Effector CD8-positive, alpha-beta T cell (primary cell): ENCODE data around the gene MKRN1.
"Not testable (repeated sequence)": the region's sequence is repeated elsewhere in the genome, so short reads cannot be mapped to it uniquely, and the experiment has no call there.

ENCODE experiments used
- DNase-seq: peaks from one replicate; lab custom pipeline; 2025; lab: John Stamatoyannopoulos, UW

Gene MKRN1

GRCh38 chr7:140484951-140485499 is 5.7 kb upstream of the MKRN1 start:
- DNase-seq, result no peak

DNA sequence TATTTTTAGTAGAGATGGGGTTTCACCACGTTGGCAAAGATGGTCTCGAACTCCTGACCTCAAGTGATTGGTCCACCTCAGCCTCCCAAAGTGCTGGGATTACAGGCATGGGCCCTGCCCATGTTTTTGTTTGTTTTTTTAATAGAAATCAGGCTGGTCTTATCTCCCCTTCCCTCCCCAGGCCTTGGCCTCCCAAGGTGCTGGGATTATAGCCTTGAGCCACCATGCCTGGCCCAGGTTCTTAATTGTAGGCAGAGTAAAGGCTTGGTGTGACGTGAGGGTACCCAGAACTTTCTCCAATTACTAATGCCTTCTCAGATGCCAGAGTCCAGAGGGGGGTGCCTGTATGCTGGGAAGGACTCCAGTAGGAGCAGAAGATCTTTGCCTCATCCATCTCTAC is 5.2 kb upstream of the MKRN1 start:
- no peak for DNase-seq

- DNase-seq, result no peak
These were observed 407 bp upstream of the MKRN1 start for GRCh38 chr7:140479739-140480084.

DNA sequence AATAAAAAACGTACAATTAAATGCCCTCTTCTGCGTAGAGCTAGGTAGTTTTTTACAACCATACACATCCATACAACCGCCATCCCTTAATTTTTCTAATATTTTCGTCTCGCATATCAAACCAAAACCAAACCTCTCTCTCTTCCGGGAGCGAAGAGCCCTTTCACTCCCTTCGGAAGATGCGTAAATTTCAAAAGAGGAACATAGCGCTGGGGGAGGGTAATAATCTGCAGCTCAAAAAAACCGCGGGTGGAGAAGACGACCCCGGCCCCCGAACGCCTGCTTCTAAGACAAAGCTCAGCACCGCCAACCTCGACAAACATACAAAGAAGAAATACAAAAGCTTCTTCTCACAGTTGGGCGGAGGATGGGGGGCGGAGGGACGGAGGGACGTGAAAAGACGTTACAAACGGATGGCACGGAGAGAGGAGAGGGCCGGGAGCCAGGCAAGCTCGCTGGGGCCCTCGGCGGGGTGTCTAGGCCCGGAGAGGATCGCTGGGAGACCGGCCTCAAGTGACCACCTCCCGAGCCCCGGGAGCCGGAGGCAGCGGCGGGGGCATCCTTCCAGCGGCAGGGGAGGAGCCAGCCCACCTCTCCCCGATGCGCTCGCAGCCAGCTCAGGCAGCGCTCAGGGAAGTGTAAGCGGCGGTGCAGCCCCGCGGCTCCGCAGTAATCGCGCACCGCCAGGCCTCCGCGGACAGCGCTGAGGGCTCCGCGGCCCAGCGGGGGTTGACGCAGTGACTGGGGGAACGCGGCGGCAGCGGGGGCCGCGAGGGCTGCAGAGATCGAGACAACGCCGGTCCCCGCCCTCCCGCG is 851 bp downstream of the MKRN1 start:
- DNase-seq, result peak; percentile 40

GRCh38 chr7:140476698-140477261 is 2.5 kb downstream of the MKRN1 start:
- DNase-seq, result no peak

DNA sequence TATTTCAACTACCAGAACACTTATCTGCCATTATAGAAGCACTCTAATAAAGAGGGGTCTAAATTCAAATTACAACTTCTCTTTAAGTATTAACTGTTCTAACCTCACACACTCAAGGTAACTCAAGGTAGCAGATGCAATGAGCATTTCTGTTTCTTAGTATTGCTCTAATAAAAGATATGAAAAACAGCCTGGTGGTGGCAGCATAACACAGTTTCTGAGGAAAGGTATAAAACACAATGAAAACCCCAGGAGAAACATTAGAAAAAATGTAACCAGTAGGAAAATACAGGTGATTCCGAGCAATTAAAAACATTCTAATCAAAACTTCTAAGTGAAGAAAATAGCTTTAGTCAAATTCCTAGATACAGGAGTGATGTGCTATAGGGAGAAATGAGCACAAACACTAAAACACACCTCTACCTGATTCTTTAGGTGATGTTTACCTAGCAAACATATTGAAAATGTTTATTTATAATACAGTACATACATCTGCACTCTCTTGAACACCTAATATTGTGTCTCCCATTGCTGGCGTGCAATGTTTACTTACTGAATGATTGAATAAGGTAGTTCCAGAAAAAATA is 3.5 kb downstream of the MKRN1 start:
- DNase-seq, result peak; percentile 20

GRCh38 chr7:140463111-140463510 is 16.2 kb downstream of the MKRN1 start:
- no peak for DNase-seq

DNA sequence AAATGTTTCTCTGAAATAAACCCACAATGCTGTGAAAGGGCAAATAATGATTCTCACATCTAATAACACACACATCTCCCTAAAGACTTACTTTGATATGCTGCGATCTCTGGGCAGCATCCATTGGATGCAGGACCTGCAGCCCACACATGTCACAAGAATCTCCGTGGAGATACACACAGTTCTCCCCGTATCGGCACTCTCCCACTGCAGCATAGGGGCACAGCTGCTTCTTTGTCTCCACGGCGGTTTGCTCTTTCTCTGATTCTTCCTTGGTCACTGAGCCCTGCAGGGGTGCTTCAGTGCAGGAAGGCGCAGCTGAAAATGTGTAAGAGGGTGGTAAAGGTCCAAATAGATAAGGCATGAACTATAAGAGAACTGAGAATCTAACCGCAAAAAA is 20.4 kb downstream of the MKRN1 start:
- DNase-seq, result no peak

DNA sequence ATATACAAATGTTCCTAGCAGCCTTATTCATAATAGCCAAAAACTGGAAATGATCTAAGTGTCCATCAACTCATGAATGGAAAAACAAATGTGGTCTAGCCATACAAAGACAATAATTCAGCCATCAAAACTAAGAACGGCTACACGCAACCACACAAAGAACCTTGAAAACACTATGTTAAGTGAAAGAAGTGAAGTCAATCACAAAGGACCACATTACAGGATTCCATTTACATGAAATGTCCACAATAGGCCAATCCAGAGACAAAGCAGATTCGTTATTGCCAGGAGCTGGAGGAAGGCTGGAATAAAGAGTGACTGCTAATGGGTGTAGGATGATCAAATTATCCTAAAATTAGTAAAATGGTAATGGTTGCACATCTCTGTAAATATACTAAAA is 21.1 kb downstream of the MKRN1 start:
- no peak for DNase-seq

- DNase-seq, result no peak
These were observed 22.7 kb downstream of the MKRN1 start for GRCh38 chr7:140456551-140457051.

DNA sequence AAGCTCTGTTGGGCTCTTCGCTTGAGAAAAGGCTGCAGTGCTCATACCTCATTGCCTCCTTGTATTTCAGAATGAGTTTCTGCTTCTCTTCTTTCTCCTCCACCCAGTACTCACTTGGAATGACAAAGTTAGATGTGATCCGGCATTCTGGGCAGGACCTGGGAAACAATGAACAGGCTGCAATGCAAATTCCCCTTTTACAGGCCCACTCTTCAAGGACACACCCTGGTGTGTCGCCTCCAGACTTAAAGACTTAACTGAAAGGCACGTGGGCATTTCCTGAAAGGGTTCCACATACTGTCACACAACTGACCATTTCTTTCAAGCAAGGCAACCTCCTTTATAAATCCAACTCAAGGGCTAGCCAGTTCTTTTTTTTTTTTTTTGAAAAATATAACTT is 23.6 kb downstream of the MKRN1 start:
- no peak for DNase-seq

- no peak for DNase-seq
These were observed 24.7 kb downstream of the MKRN1 start for GRCh38 chr7:140454657-140455015.

DNA sequence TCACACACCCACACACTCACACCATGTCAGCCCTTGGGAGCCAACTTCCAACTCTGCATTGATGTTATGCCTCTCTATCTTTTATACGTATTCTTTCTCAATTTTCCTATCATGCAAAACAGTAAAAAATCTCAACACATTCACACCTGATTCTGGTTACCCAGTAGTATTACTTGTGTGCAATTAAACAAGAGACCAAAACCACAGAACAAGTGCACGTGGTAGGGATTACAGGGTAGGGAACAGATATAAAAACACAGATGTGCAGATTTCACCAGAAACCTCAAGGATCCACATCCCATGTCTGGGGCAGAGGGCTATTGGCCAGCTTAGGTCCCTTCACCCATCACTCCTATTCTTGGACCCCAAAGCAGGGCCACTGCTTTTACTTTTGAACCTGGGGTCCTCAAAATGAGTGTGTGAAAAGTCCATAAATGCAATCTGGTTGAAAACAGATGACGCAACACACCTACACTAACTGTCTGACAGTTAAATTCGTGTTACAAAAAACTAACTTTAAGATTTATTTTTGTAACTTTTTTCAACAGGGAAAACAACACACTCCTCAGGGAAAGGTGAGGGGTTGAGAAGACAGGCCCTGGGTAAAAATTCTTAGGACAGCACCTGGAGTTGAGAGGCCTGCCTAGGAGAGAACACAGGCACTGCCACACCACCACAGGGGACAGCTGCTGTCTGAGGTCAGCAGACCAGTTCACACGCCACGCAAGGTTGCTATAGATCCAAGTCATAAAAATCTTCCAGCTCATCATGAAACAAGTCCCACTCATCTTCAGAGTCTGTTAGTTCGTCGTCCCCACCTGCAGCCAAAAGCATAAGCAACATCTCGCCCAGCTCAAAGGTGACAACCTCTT is 25.3 kb downstream of the MKRN1 start:
- not testable (repeated sequence) for DNase-seq

- no peak for DNase-seq
These were observed 26.0 kb downstream of the MKRN1 start for GRCh38 chr7:140453273-140453672.

GRCh38 chr7:140451716-140452115 is 27.6 kb downstream of the MKRN1 start:
- no peak for DNase-seq

DNA sequence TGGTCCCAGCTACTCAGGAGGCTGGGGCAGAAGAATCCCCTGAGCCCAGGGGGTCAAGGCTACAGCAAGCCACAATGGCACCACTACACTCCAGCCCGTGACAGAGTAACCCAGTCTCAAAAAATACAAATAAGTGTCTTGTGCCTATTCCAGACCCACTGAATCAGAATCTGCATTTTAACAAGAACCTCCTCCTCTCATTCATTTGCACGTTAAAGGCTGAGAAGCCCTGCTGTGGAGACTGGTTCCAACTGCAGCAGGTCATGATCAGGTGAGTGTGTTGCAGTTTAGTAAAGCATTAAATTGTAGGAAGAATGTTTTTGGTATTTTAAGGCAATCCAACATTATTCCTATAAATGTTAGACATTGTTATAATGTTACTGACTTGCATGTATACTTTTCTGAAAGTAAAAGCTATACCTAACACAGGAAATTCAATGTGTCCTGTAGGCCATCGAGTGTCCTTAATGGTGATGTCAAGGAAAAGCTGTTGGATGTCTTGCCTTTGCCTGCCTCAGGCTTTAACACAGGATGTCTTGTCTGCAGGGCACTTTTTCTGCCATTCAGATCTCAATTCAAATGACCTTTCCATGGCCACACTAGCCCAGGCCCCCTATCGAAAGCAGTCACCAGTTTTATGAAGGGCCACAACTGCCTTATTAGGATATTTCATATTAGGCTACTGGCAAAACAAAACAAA is 30.4 kb downstream of the MKRN1 start:
- no peak for DNase-seq

DNA sequence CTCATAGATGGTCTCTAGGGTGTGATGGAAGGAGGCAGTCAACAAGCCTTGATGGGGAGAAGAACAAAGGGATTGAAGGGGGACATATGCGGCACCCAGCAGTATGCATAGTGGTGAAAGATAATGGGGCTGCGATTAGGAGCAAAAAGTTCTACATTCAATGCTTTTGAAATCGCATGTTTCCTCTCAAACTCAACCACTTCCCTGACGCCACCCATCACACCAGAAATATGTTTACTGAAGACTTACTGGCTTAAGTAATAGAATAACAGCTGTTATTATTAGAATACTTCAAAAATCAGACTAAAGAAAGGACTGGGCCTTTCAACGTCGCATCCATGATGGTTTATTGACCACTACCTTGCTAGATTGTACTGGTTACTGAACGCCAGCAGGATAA is 31.5 kb downstream of the MKRN1 start:
- no peak for DNase-seq

- no peak for DNase-seq
These were observed 32.8 kb downstream of the MKRN1 start for GRCh38 chr7:140446467-140446866.

DNA sequence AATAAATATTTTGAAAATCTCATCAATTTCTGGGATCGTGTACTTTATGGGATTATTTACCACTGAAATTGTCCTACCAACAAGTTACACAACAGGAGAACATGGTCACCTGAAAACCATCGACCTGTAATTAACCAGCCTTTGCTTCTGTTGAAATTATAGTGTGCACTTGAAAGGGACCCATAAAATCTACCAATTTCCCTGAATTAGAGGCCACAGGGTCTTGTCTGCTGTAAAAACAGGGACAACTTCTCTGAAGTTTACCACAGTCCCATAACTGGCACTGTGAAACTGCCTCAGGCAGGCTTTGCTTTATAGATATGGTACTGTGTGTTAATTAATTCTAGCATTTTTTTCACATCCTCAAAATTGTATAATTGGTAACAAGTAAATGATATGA is 37.8 kb downstream of the MKRN1 start:
- no peak for DNase-seq

DNA sequence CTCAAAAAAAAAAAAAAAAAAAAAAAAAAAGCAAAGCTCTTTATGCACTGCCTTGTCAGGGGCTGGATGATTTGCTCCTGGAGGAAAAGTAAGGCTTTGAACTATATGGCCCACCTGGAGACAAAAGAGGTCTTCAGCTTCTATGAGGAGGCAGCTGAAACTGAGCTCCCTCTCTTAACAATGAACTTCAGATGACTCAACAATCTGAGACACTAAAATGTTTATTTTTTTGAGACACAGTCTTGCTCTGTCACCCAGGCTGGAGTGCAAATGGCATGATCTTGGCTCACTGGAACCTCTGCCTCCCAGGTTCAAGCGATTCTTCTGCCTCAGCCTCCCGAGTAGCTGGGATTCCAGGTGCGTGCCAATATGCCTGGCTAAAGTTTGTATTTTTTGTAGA is 38.7 kb downstream of the MKRN1 start:
- no peak for DNase-seq

GRCh38 chr7:140439359-140439758 is 39.9 kb downstream of the MKRN1 start:
- DNase-seq, result no peak
